Brain pericyte (primary cell): ENCODE measurements around the gene AUTS2.

Experiments used
- DNase-seq: peaks from one replicate; pipeline ENCODE4 v3.0.0-alpha.2; 2012; ENCODE audit warnings: low read depth, low spot score

Gene AUTS2

GRCh38 chr7:70573071-70573661, 974.9 kb downstream of the AUTS2 start:
- no peak for DNase-seq

- no peak for DNase-seq
These were observed 975.4 kb downstream of the AUTS2 start for GRCh38 chr7:70573696-70574095.

GRCh38 chr7:70574314-70574834, 976.1 kb downstream of the AUTS2 start:
- DNase-seq: no peak

- no peak for DNase-seq
These were observed 976.9 kb downstream of the AUTS2 start for GRCh38 chr7:70574970-70575799.

GRCh38 chr7:70577078-70577477, 978.8 kb downstream of the AUTS2 start:
- DNase-seq: no peak

GRCh38 chr7:70578131-70578530, 979.9 kb downstream of the AUTS2 start:
- no peak for DNase-seq

GRCh38 chr7:70579397-70580097, 981.3 kb downstream of the AUTS2 start:
- no peak for DNase-seq

- no peak for DNase-seq
These were observed 981.9 kb downstream of the AUTS2 start for GRCh38 chr7:70580161-70580560.

GRCh38 chr7:70582927-70583895, 984.9 kb downstream of the AUTS2 start:
- DNase-seq: no peak

GRCh38 chr7:70583965-70584883, 985.9 kb downstream of the AUTS2 start:
- DNase-seq: no peak

- DNase-seq: no peak
These were observed 986.8 kb downstream of the AUTS2 start for GRCh38 chr7:70585071-70585470.

- no peak for DNase-seq
These were observed 988.5 kb downstream of the AUTS2 start for GRCh38 chr7:70586822-70587221.

- DNase-seq: no peak
These were observed 989.5 kb downstream of the AUTS2 start for GRCh38 chr7:70587739-70588138.

- no peak for DNase-seq
These were observed 990.1 kb downstream of the AUTS2 start for GRCh38 chr7:70588191-70588921.

GRCh38 chr7:70589010-70589409, 990.7 kb downstream of the AUTS2 start:
- DNase-seq: no peak

GRCh38 chr7:70589590-70589989, 991.3 kb downstream of the AUTS2 start:
- no peak for DNase-seq

GRCh38 chr7:70590126-70590854, 992.0 kb downstream of the AUTS2 start:
- no peak for DNase-seq

- no peak for DNase-seq
These were observed 993.4 kb downstream of the AUTS2 start for GRCh38 chr7:70591643-70592042.

GRCh38 chr7:70592171-70592570, 993.9 kb downstream of the AUTS2 start:
- DNase-seq: no peak
